ENCODE data around the gene MYO10.
A peak's percentile ranks its signal among the peaks of the same experiment; 100 is the strongest.

The MYO10 gene

GRCh38 chr5:16980983-16981382 is 44.9 kb upstream of the MYO10 start:
- Histone ChIP-seq H3K4me1 (ENCODE audit: low read depth, poor library complexity, severe bottlenecking) (peaks cover 7% of the 10 kb centered on the region), H3K79me2 (ENCODE audit: insufficient read depth, low read depth) (no peaks in the 10 kb centered on the region), H3K4me3 (IDR thresholded peaks at IDR 0.05; ENCODE audit: insufficient read depth, low read depth, low read length) (no peak overlapping the region), H2AFZ (ENCODE audit: low read depth) (no peak overlapping the region), H3K27ac (no peak overlapping the region), H3K27me3 (ENCODE audit: insufficient read depth, low read depth) (no peaks in the 10 kb centered on the region), H3K4me2 (no peak overlapping the region), H4K20me1 (ENCODE audit: insufficient read depth) (no peaks in the 10 kb centered on the region), H3K9ac (no peak overlapping the region), H3K36me3 (ENCODE audit: insufficient read depth) (no peaks in the 10 kb centered on the region)
- TF ChIP-seq CTCF (conservative IDR thresholded peaks at IDR 0.05; ENCODE audit: low read depth, low read length) = no peak

DNA sequence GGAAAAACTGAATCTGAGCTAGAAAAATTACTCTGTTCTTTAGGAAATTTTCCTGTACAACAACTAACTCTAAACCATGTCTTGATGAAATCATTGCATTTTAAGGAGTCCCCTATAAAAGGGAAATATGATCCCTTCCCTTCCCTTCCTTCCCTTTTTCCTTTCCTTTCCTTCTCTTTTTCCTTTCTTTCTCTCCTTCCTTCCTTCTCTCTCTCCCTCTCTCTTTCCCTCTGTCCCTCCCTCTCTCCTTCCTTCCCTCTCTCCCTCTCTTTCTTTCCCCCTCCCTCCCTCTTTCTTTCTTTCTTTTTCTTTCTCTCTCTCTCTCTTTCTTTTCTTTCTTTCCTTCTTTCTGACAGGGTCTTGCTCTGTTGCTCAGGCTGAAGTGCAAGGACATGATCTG is 42.2 kb upstream of the MYO10 start:
- Histone ChIP-seq H3K4me2 (no peak overlapping the region), H3K79me2 (ENCODE audit: insufficient read depth, low read depth) (no peaks in the 10 kb centered on the region), H3K4me3 (IDR thresholded peaks at IDR 0.05; ENCODE audit: insufficient read depth, low read depth, low read length) (no peak overlapping the region), H3K27me3 (ENCODE audit: insufficient read depth, low read depth) (no peaks in the 10 kb centered on the region), H3K36me3 (ENCODE audit: insufficient read depth) (no peaks in the 10 kb centered on the region), H3K27ac (no peak overlapping the region), H3K9ac (no peak overlapping the region), H4K20me1 (ENCODE audit: insufficient read depth) (no peaks in the 10 kb centered on the region), H2AFZ (ENCODE audit: low read depth) (no peak overlapping the region), H3K4me1 (ENCODE audit: low read depth, poor library complexity, severe bottlenecking) (peaks cover 17% of the 10 kb centered on the region)
- TF ChIP-seq CTCF (conservative IDR thresholded peaks at IDR 0.05; ENCODE audit: low read depth, low read length) = no peak

DNA sequence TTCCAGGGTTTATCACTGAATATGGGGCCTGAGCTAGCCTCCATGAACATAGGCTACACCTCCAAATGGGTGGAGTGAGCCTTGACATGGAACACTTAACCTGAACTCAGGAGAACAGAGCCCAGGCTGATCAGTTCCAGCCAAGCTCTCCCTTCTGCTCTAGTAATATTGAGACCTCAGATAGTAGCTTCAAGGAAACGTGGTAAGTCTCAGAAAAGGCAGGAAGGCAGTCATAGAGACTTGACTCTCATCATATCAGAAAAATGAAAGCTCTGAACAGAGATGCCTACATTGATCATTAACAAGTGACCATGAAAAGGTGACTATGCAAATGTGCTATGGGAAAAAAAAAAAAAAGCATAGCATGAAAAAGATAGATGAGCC is 40.5 kb upstream of the MYO10 start:
- H3K4me2 ChIP-seq = no peak overlapping the region
- no peak for TF ChIP-seq CTCF (conservative IDR thresholded peaks at IDR 0.05; ENCODE audit: low read depth, low read length)

DNA sequence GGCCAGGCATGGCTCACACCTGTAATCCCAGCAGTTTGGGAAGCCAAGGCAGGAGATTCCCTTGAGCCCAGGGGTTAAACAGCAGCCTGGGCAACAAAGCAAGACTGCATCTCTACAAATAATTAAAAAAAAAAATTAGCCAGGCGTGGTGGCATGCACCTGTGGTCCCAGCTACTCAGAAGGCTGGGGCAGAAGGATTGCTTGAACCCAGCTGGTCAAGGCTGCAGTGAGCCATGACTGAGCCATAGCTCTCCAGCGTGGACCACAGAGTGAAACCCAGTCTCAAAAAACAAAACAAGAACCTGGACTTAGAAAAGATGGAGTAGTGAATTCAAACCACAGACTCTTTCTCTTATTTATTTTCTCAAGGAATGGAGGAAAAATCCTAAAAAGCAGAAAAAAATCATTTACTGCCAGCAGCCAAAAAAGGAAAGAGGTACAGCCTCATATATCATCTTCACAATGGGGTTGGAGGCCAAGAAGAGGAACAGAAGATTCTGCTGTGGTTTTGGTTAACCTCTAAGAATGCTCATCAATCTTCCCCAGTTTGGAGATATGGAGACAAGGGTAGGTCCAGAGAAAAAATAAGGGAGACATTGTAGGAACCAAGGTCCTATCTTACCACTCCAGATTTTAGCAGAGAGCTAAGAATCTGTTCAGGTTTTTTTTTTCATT is 40.0 kb upstream of the MYO10 start:
- H3K9ac ChIP-seq = no peak overlapping the region
- no peaks in the 10 kb centered on the region for H4K20me1 ChIP-seq (ENCODE audit: insufficient read depth)
- no peak overlapping the region for H3K4me3 ChIP-seq (IDR thresholded peaks at IDR 0.05; ENCODE audit: insufficient read depth, low read depth, low read length)
- H3K36me3 ChIP-seq (ENCODE audit: insufficient read depth) = no peaks in the 10 kb centered on the region
- no peak for TF ChIP-seq CTCF (conservative IDR thresholded peaks at IDR 0.05; ENCODE audit: low read depth, low read length)
- H3K4me2 ChIP-seq = peak overlapping the region; percentile 26; the same call in 1 of the 2 replicates
- no peaks in the 10 kb centered on the region for H3K27me3 ChIP-seq (ENCODE audit: insufficient read depth, low read depth)
- peak overlapping the region; percentile 27 for H3K27ac ChIP-seq
- H2AFZ ChIP-seq (ENCODE audit: low read depth) = no peak overlapping the region
- no peaks in the 10 kb centered on the region for H3K79me2 ChIP-seq (ENCODE audit: insufficient read depth, low read depth)
- H3K4me1 ChIP-seq (ENCODE audit: low read depth, poor library complexity, severe bottlenecking) = peaks cover 17% of the 10 kb centered on the region

More for the DNA sequence above, 40.5 kb upstream of the MYO10 start:
- H3K4me3 ChIP-seq (IDR thresholded peaks at IDR 0.05; ENCODE audit: insufficient read depth, low read depth, low read length) = no peak overlapping the region
- no peaks in the 10 kb centered on the region for H4K20me1 ChIP-seq (ENCODE audit: insufficient read depth)
- no peak overlapping the region for H2AFZ ChIP-seq (ENCODE audit: low read depth)
- H3K9ac ChIP-seq = no peak overlapping the region
- H3K4me1 ChIP-seq (ENCODE audit: low read depth, poor library complexity, severe bottlenecking) = peaks cover 17% of the 10 kb centered on the region
- H3K36me3 ChIP-seq (ENCODE audit: insufficient read depth) = no peaks in the 10 kb centered on the region
- H3K27ac ChIP-seq = no peak overlapping the region
- no peaks in the 10 kb centered on the region for H3K79me2 ChIP-seq (ENCODE audit: insufficient read depth, low read depth)
- H3K27me3 ChIP-seq (ENCODE audit: insufficient read depth, low read depth) = no peaks in the 10 kb centered on the region
